Stomach smooth muscle (tissue), 2 donors: ENCODE data around the gene SCLY.
"Not testable (repeated sequence)": the region's sequence is repeated elsewhere in the genome, so short reads cannot be mapped to it uniquely, and the experiment has no call there.

Source experiments
- H3K27ac ChIP-seq: one replicate; pipeline ENCODE4 v1.7.0; 2013; ENCODE audit warnings: mild to moderate bottlenecking, low read length, inconsistent platforms
- H3K27me3 ChIP-seq, 2 donors: one replicate each; pipeline ENCODE4 v1.7.0; 2013; ENCODE audit warnings: low read length in 2 of 2; ENCODE audit not compliant: insufficient read depth in 2 of 2, control insufficient read depth in 1 of 2
- H3K36me3 ChIP-seq, 2 donors: one replicate each; pipeline ENCODE4 v1.7.0; 2013; ENCODE audit warnings: low read length in 2 of 2; ENCODE audit not compliant: control insufficient read depth in 2 of 2, insufficient read depth in 2 of 2
- H3K4me1 ChIP-seq: one replicate; pipeline ENCODE4 v1.7.0; 2013; ENCODE audit warnings: low read length; ENCODE audit not compliant: control insufficient read depth, insufficient read depth
- H3K4me3 ChIP-seq, 2 donors: one replicate each; pipeline ENCODE4 v1.7.0; 2013; ENCODE audit warnings: low read length in 2 of 2
- H3K9ac ChIP-seq, 2 donors: one replicate each; pipeline ENCODE4 v1.7.0; 2013; ENCODE audit warnings: low read length in 2 of 2, mild to moderate bottlenecking in 1 of 2
- H3K9me3 ChIP-seq, 2 donors: one replicate each; pipeline ENCODE4 v1.7.0; 2013; ENCODE audit warnings: low read length in 2 of 2; ENCODE audit not compliant: control insufficient read depth in 2 of 2
- donor health status: healthy.
- donor health status: Pancreatic carcinoma.

Gene SCLY

DNA sequence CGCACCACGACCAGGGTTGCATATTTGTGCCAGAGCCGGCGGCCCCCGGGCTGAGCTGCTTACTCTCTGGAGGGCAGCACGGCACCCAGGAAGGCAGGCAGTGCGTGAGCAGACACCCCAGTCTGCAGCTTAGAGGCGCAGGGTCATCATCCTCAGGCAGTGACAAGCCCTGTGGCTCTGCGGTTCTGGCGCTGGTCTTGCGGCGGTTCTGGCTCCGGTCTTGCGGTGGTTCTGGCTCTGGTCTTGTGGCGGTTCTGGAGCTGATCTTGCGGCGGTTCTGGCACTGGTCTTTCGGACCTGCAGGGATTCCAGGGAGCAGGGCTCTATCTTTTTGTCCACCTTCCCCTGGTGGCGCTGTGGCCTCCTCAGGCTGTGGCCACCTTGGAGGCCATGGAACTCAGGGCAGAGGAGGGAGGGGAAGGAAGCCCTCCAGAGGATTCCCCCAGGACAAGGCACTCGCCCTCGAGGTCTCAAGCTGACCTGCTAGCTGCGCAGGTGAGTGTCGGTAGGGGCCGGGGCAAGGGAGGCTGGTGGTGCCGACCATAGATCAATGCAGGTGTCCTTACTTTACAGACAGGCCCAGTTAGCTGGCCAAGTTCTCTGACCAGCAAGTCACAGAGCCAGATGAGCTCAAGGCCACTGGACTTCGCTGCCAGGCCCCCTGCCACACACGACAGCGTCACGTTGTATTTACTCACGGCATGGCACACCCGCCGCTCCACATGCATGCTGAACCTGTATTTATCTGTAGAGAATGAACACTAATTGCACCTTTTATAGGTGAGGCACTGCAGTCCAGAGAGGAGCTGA lies 54.3 kb downstream of the SCLY start:
- Histone ChIP-seq H3K27me3 (peaks cover 0 to 10% of the 10 kb centered on the region in 2 donors), H3K9ac (no peak overlapping the region), H3K27ac (no peak overlapping the region), H3K36me3 (no peaks in the 10 kb centered on the region), H3K9me3 (no peaks in the 10 kb centered on the region), H3K4me1 (no peaks in the 10 kb centered on the region), H3K4me3 (no peak overlapping the region)

DNA sequence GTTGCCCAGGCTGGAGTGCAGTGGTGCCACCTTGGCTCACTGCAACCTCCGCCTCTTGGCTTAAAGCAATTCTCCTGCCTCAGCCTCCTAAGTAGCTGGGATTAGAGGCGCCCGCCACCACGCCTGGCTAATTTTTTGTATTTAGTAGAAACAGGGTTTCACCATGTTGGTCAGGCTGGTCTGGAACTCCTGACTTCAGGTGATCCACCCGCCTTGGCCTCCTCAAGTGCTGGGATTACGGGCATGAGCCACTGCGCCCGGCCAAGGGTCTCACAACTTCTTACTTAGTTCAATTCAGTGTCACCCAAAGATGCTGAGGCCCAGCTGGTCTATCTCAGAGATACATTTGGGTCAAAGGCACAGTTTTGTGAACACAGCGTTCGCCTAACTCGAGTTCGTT lies 54.9 kb downstream of the SCLY start:
- not testable (repeated sequence) for H3K9ac ChIP-seq, H3K9me3 ChIP-seq, H3K27me3 ChIP-seq, H3K4me1 ChIP-seq, H3K4me3 ChIP-seq, H3K27ac ChIP-seq, H3K36me3 ChIP-seq

DNA sequence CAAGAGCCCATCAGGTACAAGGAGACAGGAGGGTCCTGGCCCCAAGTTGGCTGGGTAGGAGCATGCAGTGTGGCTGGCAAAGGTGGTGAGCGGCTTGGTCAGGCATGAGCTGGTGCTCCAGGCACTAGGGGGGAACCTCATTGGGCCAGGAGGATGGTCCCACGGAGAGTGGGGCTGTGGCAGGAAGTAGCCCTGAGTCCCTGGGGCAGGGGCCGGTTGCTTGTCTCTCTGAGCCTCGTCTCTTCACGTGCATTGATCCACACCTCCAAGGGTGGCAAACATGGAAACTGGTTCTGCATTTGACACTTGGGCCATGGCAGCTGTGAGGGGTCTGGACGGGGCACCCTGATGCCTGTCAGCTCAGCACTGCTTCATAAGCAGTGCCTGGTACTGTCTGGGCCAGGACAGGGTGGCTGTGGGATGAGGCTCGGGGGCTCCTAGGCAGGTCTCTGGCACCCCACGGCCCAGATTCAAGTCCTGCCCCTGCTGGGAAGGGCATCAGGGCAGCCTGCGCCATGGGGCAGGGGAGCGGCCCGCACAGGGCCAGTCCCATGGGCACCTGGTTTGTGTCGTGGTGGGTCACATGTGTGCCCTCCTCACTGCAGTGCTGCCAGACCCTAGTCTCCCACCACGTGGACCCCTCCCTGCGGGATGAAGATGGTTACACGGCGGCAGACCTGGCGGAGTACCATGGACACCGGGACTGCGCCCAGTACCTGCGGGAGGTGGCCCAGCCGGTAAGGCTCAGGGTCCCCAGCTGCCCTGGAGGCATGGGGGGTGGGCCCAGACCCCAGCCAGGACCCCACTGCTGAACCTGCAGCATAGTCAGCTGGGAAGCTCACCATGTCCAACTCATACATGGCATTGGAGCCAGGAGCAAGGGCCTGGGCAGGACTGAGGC lies 55.7 kb downstream of the SCLY start:
- no peak overlapping the region for H3K4me3 ChIP-seq
- no peaks in the 10 kb centered on the region for H3K36me3 ChIP-seq
- no peak overlapping the region for H3K9ac ChIP-seq
- H3K27ac ChIP-seq = no peak overlapping the region
- H3K27me3 ChIP-seq = peaks cover 0 to 10% of the 10 kb centered on the region in 2 donors
- no peaks in the 10 kb centered on the region for H3K9me3 ChIP-seq
- peaks cover 3% of the 10 kb centered on the region for H3K4me1 ChIP-seq

DNA sequence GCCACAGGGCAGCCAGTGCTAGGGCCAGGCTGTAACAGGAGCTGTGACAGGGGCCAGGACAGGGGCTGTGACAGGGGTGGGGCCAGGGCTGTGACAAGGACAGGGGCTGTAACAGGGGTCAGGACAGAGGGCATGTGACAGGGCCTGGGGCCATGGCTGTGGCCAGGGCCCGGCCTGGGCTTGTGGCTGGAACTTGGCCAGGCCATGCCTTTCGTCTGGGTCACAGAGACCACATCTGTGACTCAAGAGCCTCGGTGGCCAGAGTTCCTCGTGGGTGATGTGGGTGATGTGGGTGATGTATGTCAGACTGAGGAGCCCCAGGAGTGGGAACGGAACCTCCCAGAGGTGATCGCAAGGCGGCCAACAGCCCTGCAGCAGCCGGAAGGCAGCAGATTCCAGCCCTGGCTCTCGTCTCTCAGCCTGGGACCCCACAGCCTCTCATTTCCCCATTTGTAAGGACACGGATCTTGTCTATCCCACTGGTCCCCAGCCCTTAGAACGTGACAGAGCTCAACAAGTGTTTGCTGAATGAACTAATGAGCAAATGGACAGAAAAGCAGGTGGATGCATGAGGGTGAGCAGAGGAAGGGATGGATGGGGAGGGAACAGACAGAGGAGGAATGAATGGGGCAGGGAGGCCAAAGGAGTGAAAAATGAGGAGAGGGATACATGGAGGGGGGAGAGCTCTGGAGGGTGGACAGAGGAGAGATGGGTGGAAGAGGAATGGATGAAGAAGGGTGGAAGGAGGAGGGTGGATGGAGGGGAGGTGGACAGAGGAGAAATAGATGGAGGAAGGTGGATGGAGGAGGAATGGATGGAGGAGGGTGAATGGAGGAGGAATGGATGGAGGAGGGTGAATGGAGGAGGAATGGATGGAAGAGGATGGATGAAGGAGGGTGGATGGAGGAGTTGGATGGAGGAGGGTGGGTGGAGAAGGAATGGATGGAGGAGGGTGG lies 56.7 kb downstream of the SCLY start:
- Histone ChIP-seq H3K27ac (no peak overlapping the region), H3K9ac (no peak overlapping the region), H3K4me1 (peaks cover 3% of the 10 kb centered on the region), H3K4me3 (no peak overlapping the region), H3K27me3 (peaks cover 0 to 10% of the 10 kb centered on the region in 2 donors), H3K36me3 (no peaks in the 10 kb centered on the region), H3K9me3 (no peaks in the 10 kb centered on the region)

DNA sequence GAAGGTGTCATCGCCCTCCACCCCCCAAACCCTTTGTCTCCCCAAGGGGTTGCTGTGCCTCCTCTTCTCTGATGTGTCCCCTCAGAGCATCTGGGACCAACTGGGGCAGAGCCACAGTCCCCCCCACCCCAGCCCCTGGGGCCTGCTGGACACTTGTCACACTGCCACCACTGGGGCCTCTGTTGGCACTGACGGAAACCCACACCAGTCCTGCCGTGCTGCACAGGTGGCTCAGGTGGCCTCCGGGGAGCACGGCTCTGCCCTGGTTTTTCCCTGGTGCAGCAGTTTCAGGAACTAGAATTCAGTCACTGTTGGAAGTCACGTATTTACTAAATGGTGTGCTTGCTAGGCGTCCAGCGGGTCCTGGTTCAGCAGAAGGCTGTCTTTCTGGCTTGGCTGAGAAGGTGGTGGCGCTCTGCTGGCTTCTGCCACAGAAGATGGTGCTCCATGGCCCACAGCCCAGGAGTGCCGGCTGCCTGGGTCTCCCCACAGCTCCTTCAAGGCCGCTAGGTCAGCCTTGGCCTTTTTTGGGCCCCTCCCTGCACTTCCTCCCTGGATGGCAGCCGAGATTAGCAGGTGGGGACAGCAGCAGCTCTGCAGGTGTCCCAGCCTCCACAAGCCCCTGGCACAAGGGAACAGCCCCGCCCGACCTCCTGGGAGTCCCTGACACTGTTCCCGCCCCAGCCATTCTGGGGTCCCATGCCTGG lies 59.1 kb downstream of the SCLY start:
- no peak overlapping the region for H3K4me3 ChIP-seq
- peaks cover 3% of the 10 kb centered on the region for H3K4me1 ChIP-seq
- H3K27ac ChIP-seq = no peak overlapping the region
- H3K36me3 ChIP-seq = no peaks in the 10 kb centered on the region
- H3K9me3 ChIP-seq = no peaks in the 10 kb centered on the region
- H3K9ac ChIP-seq = no peak overlapping the region
- H3K27me3 ChIP-seq = peaks cover 0 to 10% of the 10 kb centered on the region in 2 donors

DNA sequence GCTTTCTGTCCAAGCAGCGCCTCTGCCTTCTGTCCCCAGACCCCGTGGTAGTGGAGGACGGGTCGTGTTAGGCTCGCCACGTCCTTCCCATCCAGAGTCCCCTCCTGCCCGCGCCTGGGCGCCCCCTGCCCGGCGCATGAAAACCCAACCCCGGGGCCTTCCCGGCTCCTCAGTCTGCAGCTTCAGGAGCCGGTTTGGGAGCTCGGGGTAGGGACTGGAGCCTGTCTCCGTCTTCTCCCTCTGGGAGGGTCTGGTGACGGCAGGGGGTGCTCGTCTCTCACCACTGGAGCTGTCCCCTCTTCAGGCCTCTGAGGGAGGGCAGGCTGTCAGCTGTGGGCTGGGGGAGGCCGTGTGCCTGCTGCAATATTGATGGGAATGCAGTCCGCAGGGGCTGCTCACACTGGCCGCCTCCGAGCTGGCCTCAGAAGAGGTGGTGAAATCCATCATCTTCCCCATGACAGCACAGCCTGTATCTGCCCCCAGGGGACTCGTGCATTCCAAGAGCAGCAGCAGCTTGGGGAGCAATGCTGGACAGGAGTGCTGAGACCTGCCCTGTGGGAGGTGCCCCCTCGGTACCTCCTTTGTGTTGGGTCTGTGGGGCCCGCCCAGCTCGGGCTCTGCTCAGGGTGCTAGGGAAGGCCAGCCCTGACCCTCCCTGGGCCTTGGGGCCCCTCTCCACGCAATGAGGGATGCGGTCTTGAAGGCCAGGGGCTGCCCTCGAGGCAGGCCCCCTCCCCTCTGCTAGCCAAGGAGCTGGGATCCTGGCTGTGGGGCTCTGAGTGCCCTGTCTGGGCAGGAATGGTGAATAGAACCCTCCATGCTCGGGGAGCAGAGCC lies 59.9 kb downstream of the SCLY start:
- H3K9ac ChIP-seq = no peak overlapping the region
- no peak overlapping the region for H3K27ac ChIP-seq
- H3K9me3 ChIP-seq = no peaks in the 10 kb centered on the region
- peaks cover 0 to 10% of the 10 kb centered on the region in 2 donors for H3K27me3 ChIP-seq
- peaks cover 3% of the 10 kb centered on the region for H3K4me1 ChIP-seq
- H3K36me3 ChIP-seq = no peaks in the 10 kb centered on the region
- H3K4me3 ChIP-seq = no peak overlapping the region

DNA sequence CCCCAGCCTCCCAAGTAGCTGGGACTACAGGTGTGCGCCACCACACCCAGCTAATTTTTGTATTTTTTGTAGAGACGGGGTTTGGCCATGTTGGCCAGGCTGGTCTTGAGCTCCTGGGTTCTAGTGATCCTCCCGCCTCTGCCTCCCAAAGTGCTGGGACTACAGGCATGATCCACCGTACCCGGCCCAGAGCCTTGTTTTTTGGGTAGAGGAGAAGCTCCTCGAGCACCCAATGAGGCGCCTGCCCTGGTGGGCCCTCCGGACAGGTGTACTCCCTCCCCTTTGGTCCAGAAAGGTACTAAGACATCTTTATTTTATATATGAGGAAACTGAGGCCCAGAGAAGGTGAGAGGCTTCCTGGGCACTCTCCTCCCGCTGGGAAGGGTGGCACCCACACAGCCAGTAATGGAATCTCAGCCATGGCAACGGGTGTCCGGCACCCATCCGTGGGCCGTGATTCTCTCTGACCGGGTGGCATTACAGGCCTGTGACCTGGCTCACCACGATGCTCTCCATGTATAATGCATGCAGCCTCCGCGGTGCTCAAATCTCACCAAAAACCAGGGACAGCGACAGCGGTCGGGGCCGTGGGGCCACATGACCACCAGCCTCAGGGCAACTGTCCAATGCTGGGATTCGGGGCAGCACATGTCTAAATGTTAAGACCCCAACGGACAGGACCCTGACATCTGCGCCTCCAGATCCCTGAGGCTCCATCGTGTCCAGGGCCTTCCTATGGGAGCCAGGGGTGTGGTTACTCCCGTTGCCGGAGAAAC lies 60.9 kb downstream of the SCLY start:
- Histone ChIP-seq H3K4me1 (peaks cover 4% of the 10 kb centered on the region), H3K9me3 (no peaks in the 10 kb centered on the region), H3K36me3 (no peaks in the 10 kb centered on the region), H3K4me3 (no peak overlapping the region), H3K27me3 (peaks cover 0 to 11% of the 10 kb centered on the region in 2 donors), H3K27ac (no peak overlapping the region), H3K9ac (no peak overlapping the region)

DNA sequence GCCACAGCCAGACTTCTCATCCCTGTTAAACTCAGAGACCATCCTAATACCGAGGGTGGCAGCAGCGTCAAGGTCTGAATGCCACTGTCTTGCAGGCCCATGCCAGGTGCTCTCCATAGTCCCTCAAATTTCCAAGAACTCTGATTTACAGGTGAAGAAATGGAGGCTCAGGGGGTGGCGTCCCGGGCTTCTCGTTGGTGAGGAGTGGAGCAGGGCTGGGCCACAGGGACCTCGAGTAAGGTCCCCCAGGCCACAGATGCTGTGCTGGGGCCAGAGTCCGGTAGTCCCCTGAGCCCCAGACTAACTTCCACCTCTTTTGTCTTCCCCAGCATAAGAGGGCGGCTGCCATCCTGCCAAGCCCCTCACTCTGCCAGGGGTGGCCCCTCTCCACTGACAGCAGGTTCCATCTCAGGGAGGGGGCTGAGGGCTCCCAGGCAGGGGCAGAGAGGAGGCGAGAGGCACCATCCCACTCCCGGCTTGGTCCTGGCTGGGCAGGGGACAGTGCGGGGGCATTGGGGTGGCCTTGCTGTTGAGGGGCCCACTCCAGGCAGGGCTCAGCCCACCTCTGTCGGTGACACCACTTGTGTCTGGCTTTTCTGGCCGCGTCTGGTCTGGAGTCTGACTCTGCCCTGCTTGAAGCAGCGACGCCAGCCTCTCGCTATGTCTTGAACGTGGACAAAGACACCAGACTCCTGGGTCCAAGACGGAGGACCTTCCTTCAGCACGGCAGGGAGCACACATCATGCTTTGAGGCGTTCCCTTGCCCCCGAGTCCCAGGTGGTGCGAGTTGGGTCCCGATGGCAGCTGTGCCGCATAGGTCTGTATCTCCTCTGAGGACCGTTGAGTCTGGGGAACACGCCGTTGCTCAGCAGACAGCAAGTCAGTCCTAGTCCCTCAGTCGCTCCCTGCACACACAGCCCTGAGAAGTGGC lies 61.8 kb downstream of the SCLY start:
- Histone ChIP-seq H3K27ac (no peak overlapping the region), H3K27me3 (peaks cover 0 to 3% of the 10 kb centered on the region in 2 donors), H3K4me3 (no peak overlapping the region), H3K9me3 (no peaks in the 10 kb centered on the region), H3K36me3 (no peaks in the 10 kb centered on the region), H3K9ac (no peak overlapping the region), H3K4me1 (peaks cover 8% of the 10 kb centered on the region)
